Measurements from ENCODE around the gene PLCXD1. TPM values are rescaled to one million over a fixed set of nuclear protein-coding genes. Genes with fewer than 3 reads are reported as not detected.

PLCXD1 gene
- total RNA-seq, 1 experiment from 2014 or later, result 14.0 TPM

- DNase-seq (ENCODE audit: low read depth), result no peak
These were observed 52.6 kb downstream of the PLCXD1 start for GRCh38 chrX:333611-334311.

- no peak for DNase-seq (ENCODE audit: low read depth)
These were observed 53.2 kb downstream of the PLCXD1 start for GRCh38 chrX:334331-334891.

- DNase-seq (ENCODE audit: low read depth), result no peak
These were observed 54.0 kb downstream of the PLCXD1 start for GRCh38 chrX:334971-335757.

GRCh38 chrX:335758-336155, 54.6 kb downstream of the PLCXD1 start:
- DNase-seq (ENCODE audit: low read depth), result no peak

- DNase-seq (ENCODE audit: low read depth), result no peak
These were observed 55.0 kb downstream of the PLCXD1 start for GRCh38 chrX:336227-336626.

GRCh38 chrX:337331-337831, 56.2 kb downstream of the PLCXD1 start:
- no peak for DNase-seq (ENCODE audit: low read depth)

GRCh38 chrX:338281-338835, 57.2 kb downstream of the PLCXD1 start:
- DNase-seq (ENCODE audit: low read depth), result no peak

- no peak for DNase-seq (ENCODE audit: low read depth)
These were observed 57.7 kb downstream of the PLCXD1 start for GRCh38 chrX:338836-339400.

GRCh38 chrX:340121-340520, 58.9 kb downstream of the PLCXD1 start:
- DNase-seq (ENCODE audit: low read depth), result no peak

GRCh38 chrX:340641-341423, 59.7 kb downstream of the PLCXD1 start:
- DNase-seq (ENCODE audit: low read depth), result no peak

- DNase-seq (ENCODE audit: low read depth), result no peak
These were observed 60.4 kb downstream of the PLCXD1 start for GRCh38 chrX:341541-342101.

GRCh38 chrX:344371-344901, 63.3 kb downstream of the PLCXD1 start:
- DNase-seq (ENCODE audit: low read depth), result no peak

GRCh38 chrX:345020-345925, 64.1 kb downstream of the PLCXD1 start:
- DNase-seq (ENCODE audit: low read depth), result no peak

- DNase-seq (ENCODE audit: low read depth), result no peak
These were observed 65.0 kb downstream of the PLCXD1 start for GRCh38 chrX:346034-346813.

- DNase-seq (ENCODE audit: low read depth), result no peak
These were observed 66.4 kb downstream of the PLCXD1 start for GRCh38 chrX:347351-348117.

GRCh38 chrX:348461-349117, 67.4 kb downstream of the PLCXD1 start:
- DNase-seq (ENCODE audit: low read depth), result no peak

GRCh38 chrX:349196-349595, 68.0 kb downstream of the PLCXD1 start:
- DNase-seq (ENCODE audit: low read depth), result no peak

GRCh38 chrX:349702-350101, 68.5 kb downstream of the PLCXD1 start:
- DNase-seq (ENCODE audit: low read depth), result no peak
